OCI-LY7 (cell line): ENCODE measurements around the gene TNFRSF9.

Experiments
- EZH2phosphoT487 ChIP-seq: fragments of 200-600 bp; sonication (generic); IDR thresholded peaks from 2 replicates; pipeline ENCODE4 v1.6.1; 2018; ENCODE audit warnings: low read depth, borderline replicate concordance, mild to moderate bottlenecking, mixed run types, antibody characterized with exemption, low read length, moderate library complexity, mixed read lengths
- TF ChIP-seq, protein P1 (sequence below): fragments of 200-600 bp; sonication (generic); conservative IDR thresholded peaks from 2 replicates; pipeline ENCODE4 v1.5.1; 2014; ENCODE audit warnings: mild to moderate bottlenecking, antibody characterized with exemption, low read length, moderate library complexity, mixed read lengths

DNA sequence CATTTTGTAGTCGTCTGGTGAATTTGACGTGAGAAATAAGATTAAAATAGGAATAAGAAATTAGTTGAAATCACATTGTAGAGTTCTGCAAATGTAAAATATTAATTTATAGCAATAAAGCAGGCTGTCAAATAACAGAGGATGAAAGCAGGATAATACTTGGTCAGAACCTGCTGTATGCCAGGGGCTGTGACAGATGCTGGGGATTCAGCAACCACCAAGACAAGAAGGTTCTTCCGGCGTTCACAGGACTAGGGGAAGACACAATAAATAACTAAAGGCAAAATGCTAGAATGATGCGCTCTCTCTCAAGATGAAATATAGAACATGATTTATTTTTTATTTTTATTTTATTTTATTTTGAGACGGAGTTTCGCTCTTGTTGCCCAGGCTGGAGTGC, 14.0 kb upstream of the TNFRSF9 start:
- TF ChIP-seq, protein P1, sequence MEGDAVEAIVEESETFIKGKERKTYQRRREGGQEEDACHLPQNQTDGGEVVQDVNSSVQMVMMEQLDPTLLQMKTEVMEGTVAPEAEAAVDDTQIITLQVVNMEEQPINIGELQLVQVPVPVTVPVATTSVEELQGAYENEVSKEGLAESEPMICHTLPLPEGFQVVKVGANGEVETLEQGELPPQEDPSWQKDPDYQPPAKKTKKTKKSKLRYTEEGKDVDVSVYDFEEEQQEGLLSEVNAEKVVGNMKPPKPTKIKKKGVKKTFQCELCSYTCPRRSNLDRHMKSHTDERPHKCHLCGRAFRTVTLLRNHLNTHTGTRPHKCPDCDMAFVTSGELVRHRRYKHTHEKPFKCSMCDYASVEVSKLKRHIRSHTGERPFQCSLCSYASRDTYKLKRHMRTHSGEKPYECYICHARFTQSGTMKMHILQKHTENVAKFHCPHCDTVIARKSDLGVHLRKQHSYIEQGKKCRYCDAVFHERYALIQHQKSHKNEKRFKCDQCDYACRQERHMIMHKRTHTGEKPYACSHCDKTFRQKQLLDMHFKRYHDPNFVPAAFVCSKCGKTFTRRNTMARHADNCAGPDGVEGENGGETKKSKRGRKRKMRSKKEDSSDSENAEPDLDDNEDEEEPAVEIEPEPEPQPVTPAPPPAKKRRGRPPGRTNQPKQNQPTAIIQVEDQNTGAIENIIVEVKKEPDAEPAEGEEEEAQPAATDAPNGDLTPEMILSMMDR: no peak
- no peak for TF ChIP-seq EZH2phosphoT487
